Right lobe of liver (tissue), 6 donors: ENCODE data around the gene LRP1. TPM values are rescaled to one million over a fixed set of nuclear protein-coding genes. Genes with fewer than 3 reads are reported as not detected.

ENCODE experiments used
- ATAC-seq, 4 donors: fragments of 200-7000 bp; cut with Tn5 transposase; one replicate each; pipeline ENCODE4 v1.9.1; 2020; ENCODE audit warnings: mild to moderate bottlenecking in 4 of 4, moderate library complexity in 4 of 4
- DNase-seq, 3 donors: peaks; one replicate each; pipeline ENCODE4 v3.0.0-alpha.2; 2020
- H3K27ac ChIP-seq, 3 donors: fragments of 200-600 bp; one replicate each; pipeline ENCODE4 v1.8.0; 2022
- H3K27me3 ChIP-seq, 2 donors: fragments of 200-600 bp; one replicate each; pipeline ENCODE4 v1.8.0; 2022
- H3K36me3 ChIP-seq, 4 donors: fragments of 200-600 bp; sonication (generic) in 1 of 4; one replicate each; pipeline versions ENCODE4 v1.5.1 to v1.8.0; 2017 to 2022; ENCODE audit warnings: control low read depth in 1 of 4
- H3K4me1 ChIP-seq, 4 donors: fragments of 200-600 bp; sonication (generic) in 1 of 4; one replicate each; pipeline versions ENCODE4 v1.5.1 to v1.8.0; 2017 to 2022; ENCODE audit warnings: control low read depth in 1 of 4
- H3K4me3 ChIP-seq, 3 donors: fragments of 200-600 bp; one replicate each; pipeline ENCODE4 v1.8.0; 2022
- H3K9me3 ChIP-seq, 4 donors: fragments of 200-600 bp; sonication (generic) in 1 of 4; one replicate each; pipeline versions ENCODE4 v1.5.1 to v1.8.0; 2017 to 2022; ENCODE audit warnings: control low read depth in 1 of 4
- POLR2A ChIP-seq: fragments of 450-650 bp; IDR thresholded peaks from one replicate; pipeline ENCODE4 v1.6.1; 2017; ENCODE audit warnings: antibody characterized with exemption, mild to moderate bottlenecking
- WGBS: methylation state at CpG from one replicate; pipeline ENCODE4 v1.1.6; 2018; ENCODE audit warnings: low coverage, low lambda C conversion rate; ENCODE audit not compliant: insufficient coverage; ENCODE audit errors: missing lambda C conversion rate; 5-methylcytosine and 5-hydroxymethylcytosine counted together
- intact Hi-C, 2 donors: fragments of 100-400 bp; cut with DNase I; formaldehyde crosslinking; loops; one replicate each; pipeline versions ENCODE4 v1.11.2 to v1.14.1; 2022
- total RNA-seq, 6 experiments: library from RNA; depleted of rRNA in 2 of 6; stranded (reverse); fragments of >200 nt in 2 of 6; fragmentation: NEBNext Ultra II Directional in 3 of 6; extraction: Animal tissue kit (Norgen Biotek cat#: 25700) in 3 of 6; gene quantifications; one replicate each; pipeline versions ENCODE4 v1.1.0 to v1.2.4, GENCODE V29; 2016 to 2023
- TF ChIP-seq, protein P1 (sequence below), 4 donors: fragments of 200-600 bp in 3 of 4; fragments of 450-650 bp in 1 of 4; IDR thresholded peaks; one replicate each; pipeline versions ENCODE4 v1.5.1 to v1.8.0; 2016 to 2022; ENCODE audit warnings: antibody characterized with exemption in 4 of 4, mild to moderate bottlenecking in 2 of 4
- donor health status: DM: no; HTN: yes; CAD: no.
- donor health status: DM: no; HTN: no; CAD: no.
- donor health status: DM: no; HTN: no; CAD: no.
- donor health status: DM: no; HTN: yes; CAD: no.
- donor health status: DM: no; HTN: yes; CAD: no.

Gene LRP1
- total RNA-seq, 6 experiments from 2014 or later, result 268 to 387 (median 301) TPM

DNA sequence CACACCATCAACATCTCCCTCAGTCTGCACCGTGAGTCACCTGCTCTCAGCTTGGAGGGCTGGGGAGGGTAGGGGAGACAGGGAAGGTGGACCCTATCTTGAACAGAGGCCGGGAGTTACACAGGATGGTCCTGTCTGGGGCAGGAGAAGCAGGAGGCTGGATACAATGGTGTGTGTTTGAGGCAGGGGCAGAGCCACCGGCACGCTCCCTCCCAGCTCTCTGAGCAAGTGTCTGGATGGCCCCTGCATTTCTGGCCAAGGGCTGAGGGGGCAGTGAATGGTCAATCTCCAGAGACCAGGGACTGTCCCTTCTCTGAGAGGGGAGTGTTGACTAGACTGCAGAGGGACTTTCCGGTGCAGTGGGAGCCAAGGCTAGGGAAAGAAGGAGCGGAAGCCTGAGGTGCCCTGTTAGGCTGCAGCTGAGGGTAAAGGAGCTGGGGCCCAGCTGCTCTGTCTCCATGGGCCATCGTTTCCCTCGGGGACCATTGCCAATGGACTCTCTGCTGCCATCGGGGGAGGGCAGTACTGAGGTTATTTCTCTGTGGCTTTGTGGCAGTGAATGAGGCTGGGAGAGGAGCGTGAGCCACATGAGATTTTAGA lies 17.3 kb downstream of the LRP1 start:
- Histone ChIP-seq H3K36me3 (peaks cover 0 to 65% (median 29%) of the 10 kb centered on the region in 4 donors), H3K4me3 (no peak overlapping the region), H3K4me1 (peaks cover 0 to 83% (median 42%) of the 10 kb centered on the region in 4 donors), H3K27me3 (no peaks in the 10 kb centered on the region), H3K9me3 (no peaks in the 10 kb centered on the region), H3K27ac (peak overlapping the region in 1 of 3 donors; percentile 24)
- ATAC-seq, result peak in 1 of 4 donors; percentile 12
- 45% methylated on average over 4 of the region's 10 CpGs for WGBS
- TF ChIP-seq, protein P1, sequence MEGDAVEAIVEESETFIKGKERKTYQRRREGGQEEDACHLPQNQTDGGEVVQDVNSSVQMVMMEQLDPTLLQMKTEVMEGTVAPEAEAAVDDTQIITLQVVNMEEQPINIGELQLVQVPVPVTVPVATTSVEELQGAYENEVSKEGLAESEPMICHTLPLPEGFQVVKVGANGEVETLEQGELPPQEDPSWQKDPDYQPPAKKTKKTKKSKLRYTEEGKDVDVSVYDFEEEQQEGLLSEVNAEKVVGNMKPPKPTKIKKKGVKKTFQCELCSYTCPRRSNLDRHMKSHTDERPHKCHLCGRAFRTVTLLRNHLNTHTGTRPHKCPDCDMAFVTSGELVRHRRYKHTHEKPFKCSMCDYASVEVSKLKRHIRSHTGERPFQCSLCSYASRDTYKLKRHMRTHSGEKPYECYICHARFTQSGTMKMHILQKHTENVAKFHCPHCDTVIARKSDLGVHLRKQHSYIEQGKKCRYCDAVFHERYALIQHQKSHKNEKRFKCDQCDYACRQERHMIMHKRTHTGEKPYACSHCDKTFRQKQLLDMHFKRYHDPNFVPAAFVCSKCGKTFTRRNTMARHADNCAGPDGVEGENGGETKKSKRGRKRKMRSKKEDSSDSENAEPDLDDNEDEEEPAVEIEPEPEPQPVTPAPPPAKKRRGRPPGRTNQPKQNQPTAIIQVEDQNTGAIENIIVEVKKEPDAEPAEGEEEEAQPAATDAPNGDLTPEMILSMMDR (IDR thresholded peaks at IDR 0.05), result no peak
- no peak for TF ChIP-seq POLR2A
- intact Hi-C loops, result no loop called here
- no peak for DNase-seq

GRCh38 chr12:57146092-57146491 lies 17.8 kb downstream of the LRP1 start:
- no CpG with 5 or more reads among the region's 2 CpGs for WGBS
- Histone ChIP-seq H3K27me3 (no peaks in the 10 kb centered on the region), H3K4me3 (no peak overlapping the region), H3K36me3 (peaks cover 0 to 61% (median 27%) of the 10 kb centered on the region in 4 donors), H3K27ac (peak overlapping the region in 1 of 3 donors; percentile 75), H3K9me3 (no peaks in the 10 kb centered on the region), H3K4me1 (peaks cover 0 to 83% (median 44%) of the 10 kb centered on the region in 4 donors)
- no peak for DNase-seq
- TF ChIP-seq, protein P1 (IDR thresholded peaks at IDR 0.05), result no peak
- no peak for TF ChIP-seq POLR2A
- intact Hi-C loops, result no loop called here
- ATAC-seq, result no peak

GRCh38 chr12:57146961-57147944 lies 19.0 kb downstream of the LRP1 start, which contains the start of gene LRP1-AS:
TSS of gene LRP1-AS (minus strand) at chr12:57147619.
- peaks cover 0 to 53% (median 23%) of the 10 kb centered on the region in 4 donors for H3K36me3 ChIP-seq
- H3K27ac ChIP-seq, result peak within 1 kb of the TSS; percentile 45 to 77 (median 75)
- intact Hi-C loops, result no loop called here
- no peak for TF ChIP-seq POLR2A
- TF ChIP-seq, protein P1 (IDR thresholded peaks at IDR 0.05), result no peak
- H3K27me3 ChIP-seq, result no peaks in the 10 kb centered on the region
- no peak within 1 kb of the TSS for H3K4me3 ChIP-seq
- H3K9me3 ChIP-seq, result no peaks in the 10 kb centered on the region
- ATAC-seq (peak in 1 of 4 donors; percentile 1), DNase-seq (no peak)
- H3K4me1 ChIP-seq, result peaks cover 0 to 89% (median 49%) of the 10 kb centered on the region in 4 donors
- WGBS, result 70% methylated on average over 5 of the region's 8 CpGs

GRCh38 chr12:57148469-57149244 lies 20.4 kb downstream of the LRP1 start:
- peak overlapping the region in 1 of 3 donors; percentile 5 for H3K4me3 ChIP-seq

More at GRCh38 chr12:57148469-57149244, 20.4 kb downstream of the LRP1 start:
- Histone ChIP-seq H3K4me1 (peaks cover 0 to 94% (median 55%) of the 10 kb centered on the region in 4 donors), H3K27ac (peak overlapping the region; percentile 45 to 77 (median 75)), H3K9me3 (no peaks in the 10 kb centered on the region), H3K27me3 (no peaks in the 10 kb centered on the region), H3K36me3 (peaks cover 0 to 39% (median 14%) of the 10 kb centered on the region in 4 donors)
- peak; percentile 59 to 72 (median 67) for ATAC-seq
- intact Hi-C loops, result no loop called here
- peak; percentile 81 to 88 (median 87) for DNase-seq
- whole genome bisulfite sequencing, result 8% methylated on average over 4 of the region's 4 CpGs
- peak; percentile 44 for TF ChIP-seq POLR2A
- TF ChIP-seq, protein P1 (IDR thresholded peaks at IDR 0.05), result no peak
